HG02943 (cell line): ENCODE measurements around the gene FRMD4A.
A peak's percentile ranks its signal among the peaks of the same experiment; 100 is the strongest.
"Not testable (repeated sequence)": the region's sequence is repeated elsewhere in the genome, so short reads cannot be mapped to it uniquely, and the experiment has no call there.

Experiments
- ATAC-seq: cut with Tn5 transposase; IDR thresholded peaks from one replicate; pipeline ENCODE4 v1.9.1; 2021; ENCODE audit warnings: mild to moderate bottlenecking, low read depth, moderate library complexity; ENCODE audit not compliant: unreplicated experiment

Gene FRMD4A

DNA sequence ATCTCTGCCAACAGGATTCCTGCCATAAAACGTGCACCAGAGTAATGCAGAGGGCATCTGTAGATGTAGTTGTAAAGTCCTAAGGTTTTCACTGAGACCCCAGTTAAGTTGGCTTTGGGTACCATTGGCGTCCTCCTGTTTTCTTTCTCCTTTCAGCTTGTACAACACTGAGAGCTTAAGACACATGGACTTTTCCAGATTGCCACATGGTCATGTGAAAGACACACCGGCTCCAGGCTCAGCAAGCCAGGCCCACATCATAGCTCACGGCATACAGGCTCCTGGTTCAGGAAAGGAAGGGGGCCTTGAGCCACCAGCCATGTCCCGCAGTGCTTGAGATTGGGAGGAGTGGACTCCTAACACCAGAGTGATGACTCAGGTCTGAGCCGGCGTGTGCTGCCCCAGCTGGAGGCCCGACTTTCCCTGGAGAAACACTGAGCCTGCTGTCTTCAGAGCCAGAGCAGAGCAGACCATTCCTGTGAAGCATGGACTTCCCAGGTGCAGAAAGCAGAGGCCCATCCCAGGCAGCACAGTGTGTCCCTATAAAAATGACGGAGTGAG is 491.2 kb downstream of the FRMD4A start:
- ATAC-seq: no peak

DNA sequence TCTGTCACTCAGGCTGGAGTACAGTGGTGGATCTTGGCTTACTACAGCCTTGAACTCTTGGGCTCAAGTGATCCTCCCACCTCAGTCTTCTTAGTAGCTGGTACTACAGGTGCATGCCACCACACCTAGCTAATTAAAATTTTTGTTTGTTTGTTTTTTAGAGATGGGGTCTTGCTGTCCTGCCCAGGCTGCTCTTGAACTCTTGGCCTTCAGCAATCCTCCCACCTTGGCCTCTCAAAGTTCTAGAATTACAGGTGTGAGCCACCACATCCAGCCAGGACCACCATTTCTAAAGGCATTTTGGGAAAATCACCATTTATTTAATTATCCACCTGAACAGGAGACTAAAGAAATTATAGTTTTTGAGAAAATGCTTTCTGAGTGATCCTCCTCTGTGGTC is 491.7 kb downstream of the FRMD4A start:
- no peak for ATAC-seq

DNA sequence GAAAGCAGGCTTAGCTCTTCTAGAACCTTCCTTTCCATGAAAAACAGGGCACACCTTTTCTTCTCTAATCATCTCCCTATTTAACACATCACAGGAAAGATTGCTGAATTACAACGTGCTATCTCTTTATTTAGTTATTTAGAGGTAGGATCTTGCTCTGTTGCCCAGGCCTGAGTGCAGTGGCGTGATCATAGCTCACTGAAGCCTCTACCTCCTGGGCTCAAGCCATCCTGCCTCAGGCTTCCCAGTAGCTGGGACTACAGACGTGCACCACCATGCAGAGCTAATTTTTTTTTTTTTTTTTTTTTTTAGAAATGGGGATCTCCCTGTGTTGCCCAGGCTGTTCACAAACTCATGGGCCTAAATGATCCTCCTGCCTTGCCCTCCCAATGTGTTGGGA is 492.8 kb downstream of the FRMD4A start:
- no peak for ATAC-seq

DNA sequence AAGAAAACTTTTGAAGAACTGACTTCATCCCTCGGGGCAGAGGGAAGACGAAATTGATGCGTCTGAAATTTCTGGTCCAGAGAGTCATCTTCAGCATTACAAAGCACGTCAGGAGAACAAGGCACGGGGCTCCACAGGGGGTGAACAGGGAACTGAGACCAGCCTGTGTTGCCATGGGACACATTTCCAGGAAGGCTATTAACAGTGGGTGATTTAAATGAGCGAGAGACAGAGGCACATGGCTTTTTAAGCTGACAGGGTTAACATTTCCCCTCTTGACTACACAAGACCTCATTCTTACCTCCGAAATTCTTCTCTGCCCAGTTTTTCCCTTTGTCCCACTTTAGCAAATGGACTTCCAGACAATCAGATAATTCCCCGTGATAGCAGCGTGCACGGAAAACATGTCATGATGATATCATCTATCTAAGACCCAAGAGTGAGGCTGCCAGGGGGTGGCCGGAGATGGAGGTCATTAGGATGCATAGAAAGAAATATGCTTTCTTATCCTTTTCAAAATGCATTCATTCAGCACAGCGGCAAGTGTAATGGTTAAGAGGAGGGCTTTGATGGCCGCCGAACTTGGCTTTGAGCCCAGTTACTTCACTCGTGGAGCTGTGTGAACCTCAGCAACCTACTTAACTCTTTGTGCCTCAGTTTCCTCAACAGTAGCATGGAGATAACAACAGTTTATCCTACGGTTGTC is 496.0 kb downstream of the FRMD4A start:
- ATAC-seq: no peak

DNA sequence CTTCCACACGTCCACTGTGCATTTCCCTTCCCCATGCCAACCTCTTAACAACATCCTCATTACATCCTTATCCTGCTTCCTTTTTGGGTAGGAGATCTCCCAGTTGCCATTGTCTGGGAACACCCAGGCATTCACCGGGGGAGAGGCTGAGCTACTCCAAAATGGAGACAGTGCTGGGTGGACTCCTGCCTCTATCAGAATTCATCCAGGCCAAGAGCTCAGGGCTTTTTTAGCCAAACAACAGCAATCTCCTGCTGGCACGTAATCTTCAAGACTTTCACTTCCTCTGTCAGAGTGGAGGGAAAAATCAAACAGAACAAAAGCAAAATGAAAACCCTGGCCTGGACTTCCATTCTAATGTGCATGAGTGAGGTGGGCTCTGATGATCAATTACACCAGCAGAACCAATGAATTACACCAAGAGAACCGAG is 499.0 kb downstream of the FRMD4A start:
- ATAC-seq: peak; percentile 62

DNA sequence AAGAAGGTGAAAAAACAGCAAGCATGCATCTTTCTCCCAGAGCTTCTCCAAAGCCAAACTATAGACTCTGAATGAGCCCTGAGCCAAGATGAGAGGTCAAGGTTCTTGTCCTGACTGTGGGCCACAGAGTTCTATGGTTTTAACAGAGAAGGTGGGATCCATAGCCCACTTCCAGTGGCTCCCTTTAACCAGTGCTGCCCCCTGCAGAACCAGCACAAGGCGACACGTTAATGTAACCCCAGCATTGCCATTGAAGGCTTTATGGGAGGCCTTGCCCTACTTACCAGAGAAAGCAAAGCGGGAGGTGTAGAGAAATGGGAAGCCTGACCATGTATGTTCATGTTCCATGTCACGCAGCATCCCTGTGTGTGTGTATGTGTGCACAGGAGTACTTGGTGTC is 500.3 kb downstream of the FRMD4A start:
- no peak for ATAC-seq

DNA sequence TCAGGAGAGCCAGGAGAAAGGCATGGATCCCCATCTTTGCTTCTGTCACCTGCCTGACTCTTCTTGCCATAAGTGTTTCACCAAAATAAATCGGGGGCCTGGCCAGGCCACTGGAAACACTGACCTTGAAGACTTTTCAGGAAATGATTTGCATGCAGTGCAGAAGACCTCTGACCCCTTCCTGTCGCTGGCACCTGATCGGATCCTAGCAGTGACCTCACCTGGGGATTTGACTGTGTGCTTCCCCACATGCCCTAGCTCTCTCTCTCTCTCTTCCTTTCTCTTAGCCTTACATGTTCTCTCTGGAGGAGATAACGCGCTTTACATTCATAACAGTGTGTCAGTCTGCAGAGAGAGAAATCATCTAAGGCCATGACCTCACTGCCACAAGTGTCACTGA is 500.9 kb downstream of the FRMD4A start:
- ATAC-seq: no peak

DNA sequence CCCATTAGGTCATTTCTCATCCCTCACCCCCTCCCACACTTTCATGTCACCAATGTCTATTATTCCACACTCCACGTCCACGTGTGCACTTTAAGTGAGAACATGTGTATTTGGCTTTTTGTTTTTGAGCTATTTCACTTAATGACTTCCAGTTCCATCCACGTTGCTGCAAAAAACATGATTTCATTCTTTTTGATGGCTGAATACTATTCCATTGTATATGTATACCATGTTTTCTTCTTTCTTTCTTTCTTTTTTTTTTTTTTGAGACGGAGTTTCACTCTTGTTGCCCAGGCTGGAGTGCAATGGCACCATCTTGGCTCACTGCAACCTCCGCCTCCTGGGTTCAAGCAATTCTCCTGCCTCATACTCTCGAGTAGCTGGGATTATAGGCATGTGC is 502.4 kb downstream of the FRMD4A start:
- not testable (repeated sequence) for ATAC-seq

DNA sequence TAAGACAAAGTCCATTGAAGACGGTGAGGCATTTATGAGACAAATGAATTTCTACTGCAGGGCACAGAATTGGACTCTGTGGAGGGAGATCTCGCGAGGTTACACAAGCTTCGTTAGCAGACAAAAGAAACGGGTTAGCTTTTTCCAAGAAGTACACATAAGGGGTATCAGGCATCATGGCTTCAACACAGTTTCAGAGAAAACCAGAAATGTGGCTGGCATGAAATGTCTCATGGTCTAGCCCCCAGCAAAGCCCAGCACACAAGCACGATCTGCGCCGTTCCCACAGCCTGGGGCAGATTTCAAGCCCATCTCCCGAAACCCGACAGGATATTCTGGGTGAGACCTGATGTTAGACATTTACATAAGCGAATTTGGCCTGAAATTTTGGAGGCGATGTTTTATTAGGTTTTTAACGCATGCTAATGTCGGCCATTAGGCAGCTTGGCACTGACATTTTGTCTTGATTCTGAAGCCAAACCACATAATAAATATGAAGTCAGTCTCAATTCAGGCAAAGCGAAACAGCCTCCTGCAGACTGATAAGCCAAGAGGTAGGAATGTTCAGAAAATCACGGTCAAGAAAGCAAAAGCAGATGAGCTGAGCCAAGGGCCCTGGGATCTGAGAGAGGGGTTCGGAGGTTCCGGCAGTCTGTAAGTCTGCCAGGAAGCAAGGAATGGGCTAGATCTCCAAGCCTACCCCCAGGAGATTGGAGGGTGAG is 503.5 kb downstream of the FRMD4A start:
- no peak for ATAC-seq

DNA sequence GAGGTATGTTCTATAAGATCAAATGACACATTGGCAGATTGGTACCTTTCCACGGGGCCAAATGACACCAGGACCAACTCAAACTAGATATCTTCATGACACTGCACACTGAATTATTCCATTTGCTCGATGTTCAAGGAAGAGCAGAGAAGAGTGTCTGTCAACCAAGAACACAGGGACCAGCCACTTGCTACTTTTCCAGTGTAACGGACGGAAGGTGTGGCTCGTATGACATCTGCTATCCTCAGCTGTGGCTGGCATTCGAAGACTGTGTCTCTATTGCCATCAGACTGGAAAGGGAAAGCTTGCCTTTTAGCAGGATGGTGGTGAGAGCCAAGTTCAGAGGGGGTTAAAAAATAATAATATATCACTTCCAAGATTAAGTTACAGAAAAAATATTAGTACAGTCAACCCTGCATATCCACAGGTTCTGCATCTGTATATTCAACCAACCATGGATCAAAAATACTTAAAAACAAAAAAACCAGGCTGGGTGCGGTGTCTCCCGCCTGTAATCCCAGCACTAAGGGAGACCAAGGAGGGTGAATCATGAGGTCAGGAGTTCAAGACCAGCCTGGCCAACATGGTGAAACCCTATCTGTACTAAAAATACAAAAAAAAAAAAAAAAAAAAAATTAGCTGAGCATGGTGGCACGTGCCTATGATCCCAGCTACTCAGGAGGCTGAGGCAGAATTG is 506.9 kb downstream of the FRMD4A start:
- no peak for ATAC-seq

DNA sequence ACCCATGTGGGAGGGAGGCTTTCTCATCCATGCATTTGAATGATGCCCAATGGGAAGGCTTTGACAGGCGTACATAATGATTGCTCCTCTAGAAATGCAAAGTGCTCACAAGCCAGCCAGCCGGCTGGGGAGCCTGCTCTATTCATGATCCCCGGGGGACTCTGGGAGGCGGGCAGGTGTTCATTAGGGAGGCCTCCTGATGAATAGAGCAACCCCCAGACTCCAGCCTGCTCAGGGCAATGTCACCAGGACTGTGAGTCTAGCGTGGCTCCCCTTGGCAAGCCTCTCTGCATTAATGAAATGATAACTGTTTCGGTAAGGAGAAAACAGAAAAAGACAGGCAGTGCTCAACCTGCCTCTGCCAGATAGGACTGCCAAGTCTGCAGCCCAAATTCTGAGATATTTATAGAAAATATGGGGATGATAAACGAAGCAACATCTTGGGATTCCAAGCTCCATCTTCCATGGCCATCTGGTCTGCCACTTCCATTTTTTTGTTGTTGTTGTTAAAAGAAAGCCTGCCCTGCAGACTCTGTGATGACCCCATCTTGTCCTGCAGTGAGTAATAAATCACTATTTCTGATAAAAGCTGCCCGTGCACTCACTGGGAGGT is 507.5 kb downstream of the FRMD4A start:
- no peak for ATAC-seq

DNA sequence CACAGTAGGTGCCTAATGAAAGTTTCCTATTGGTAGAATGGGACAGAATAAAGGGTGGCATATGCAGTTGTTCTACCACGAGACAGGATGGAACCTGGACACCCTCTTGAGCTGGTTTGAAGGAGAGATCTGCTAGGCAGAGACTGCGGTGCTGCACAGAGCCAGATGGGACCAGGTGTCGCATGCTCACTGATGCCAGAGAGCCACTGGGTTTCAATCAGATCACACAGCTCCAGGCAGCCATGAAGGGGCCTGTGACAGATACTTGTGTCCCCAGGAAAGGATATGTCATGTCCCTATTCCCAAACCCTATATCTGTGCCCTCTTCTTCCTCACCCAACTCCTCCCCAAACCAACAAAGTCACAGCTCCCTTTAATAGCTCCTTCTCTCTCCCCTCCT is 508.2 kb downstream of the FRMD4A start:
- no peak for ATAC-seq

DNA sequence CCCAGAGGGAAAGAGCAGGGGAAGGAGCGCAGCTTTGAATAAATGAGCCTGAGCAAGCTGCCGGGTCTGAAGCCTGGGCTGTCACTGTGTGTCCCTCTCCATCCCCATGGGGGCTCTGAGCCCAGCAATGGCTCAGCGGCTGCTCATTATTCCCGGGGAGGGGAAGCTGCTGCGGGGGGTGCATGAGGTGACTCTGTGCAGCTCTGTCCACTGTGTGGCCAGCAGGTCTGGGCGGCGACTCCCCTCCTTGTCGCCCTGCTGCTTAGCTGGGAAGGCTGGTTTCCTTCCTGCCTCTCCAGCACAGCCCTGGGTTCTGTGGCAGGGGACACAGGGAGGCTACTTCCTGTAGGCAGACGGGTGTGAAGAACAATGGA is 509.8 kb downstream of the FRMD4A start:
- no peak for ATAC-seq

DNA sequence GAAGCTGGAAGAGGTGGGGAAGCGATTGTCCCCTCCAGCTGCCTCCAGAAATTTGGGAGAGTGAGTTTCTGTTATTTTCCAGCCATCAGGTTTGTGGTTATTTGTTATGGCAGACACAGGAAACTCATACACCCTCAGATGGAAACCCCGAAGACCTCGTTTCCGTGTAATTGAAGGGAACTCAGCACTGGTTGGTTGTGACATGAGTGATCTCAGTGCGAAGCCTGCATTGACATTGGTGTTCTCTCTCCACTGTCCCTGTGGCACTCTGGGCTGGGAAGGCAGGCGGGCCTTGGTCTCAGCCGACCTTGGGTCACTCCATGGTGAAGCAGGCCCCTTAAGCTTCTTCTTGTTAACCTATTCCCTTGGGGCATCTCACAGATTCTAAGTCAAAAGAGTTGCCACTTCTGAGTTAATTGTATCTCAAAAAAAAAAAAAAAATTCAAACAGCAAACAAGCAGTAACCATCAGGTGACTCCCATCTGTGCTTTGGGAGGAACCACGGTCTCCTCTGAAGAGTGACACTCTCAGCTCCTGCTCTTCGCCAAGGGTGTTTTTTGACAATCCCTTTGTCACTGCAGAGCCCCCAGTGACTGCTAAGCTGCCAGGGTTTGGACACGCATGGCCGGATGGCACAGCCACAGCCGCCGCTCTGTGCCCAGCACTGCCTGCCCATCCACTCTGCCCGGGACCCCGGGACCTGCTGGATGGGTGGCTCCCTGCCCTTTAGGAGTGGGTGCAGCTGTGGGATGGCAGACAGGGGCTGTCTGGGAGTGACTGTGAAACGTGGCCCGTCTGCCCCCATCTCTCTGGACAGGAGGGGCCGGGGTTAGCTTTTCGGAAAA is 510.4 kb downstream of the FRMD4A start:
- ATAC-seq: no peak

DNA sequence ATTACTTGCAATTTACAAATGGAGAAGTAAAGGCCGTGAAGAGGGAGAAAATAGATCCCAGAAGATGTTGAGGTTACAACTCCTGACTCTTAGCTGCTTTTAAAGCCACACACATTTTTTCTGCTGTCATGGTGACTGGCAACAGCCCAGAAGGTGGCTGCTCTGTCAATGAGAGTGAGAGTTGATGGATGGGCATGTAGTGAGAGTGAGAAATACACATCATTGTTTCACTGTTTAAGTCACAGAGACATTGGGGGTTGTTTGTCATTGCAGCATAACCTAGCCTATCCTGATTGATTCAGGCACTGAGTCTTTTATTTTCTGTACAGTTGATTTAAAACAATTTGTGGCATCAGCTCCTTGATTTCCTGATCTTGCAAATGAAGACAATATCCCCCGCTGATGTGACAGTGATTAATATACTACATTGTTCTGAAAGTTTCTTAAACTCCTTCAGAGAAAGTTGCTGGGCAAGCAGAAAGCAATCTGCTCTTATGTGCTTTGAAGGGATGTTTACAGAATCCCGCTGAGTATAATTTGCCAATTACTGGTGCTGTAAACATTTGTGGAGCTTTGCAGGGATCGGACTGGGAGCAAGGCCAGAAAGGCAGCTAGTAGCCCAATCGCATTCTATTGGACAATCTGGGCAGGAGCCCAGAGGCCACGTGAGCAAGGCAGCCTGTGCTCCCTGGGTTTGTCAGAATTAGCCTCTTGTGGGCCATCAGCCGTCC is 514.4 kb downstream of the FRMD4A start:
- ATAC-seq: no peak

DNA sequence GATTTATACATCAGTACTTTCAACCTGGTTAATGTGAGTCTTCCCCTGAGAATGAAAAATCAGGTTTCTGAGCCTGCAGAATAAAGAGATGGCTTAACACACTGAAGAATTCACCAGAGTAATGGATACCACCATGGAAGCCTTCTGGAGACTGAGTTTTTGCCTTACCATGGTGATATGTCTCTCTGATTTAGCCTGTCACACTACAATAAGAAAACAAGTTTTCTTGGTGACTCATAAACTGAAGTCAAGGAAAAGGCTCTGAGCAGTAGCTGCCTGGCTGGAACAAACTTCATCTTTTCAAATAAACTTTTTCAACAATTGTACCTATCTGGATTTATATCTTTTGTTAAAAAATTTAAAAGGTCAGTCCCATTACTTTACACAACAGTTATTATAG is 515.0 kb downstream of the FRMD4A start:
- no peak for ATAC-seq

DNA sequence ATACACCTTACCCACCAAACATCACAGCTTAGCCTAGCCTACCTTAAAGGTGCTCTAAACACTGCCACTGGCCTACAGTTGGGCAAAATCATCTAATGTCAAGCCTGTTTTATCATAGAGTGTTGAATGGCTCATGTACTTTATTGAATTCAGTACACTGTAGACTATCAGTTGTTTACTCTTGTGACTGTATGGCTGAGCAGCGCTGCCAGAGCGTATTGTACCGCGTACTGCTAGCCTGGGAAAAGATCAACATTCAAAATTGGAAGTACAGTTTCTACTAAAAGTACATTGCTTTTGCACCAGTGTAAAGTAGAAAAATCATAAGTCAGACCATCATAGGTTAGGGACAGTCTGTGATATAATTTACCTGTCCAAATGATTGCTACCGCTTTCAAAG is 517.2 kb downstream of the FRMD4A start:
- ATAC-seq: no peak

DNA sequence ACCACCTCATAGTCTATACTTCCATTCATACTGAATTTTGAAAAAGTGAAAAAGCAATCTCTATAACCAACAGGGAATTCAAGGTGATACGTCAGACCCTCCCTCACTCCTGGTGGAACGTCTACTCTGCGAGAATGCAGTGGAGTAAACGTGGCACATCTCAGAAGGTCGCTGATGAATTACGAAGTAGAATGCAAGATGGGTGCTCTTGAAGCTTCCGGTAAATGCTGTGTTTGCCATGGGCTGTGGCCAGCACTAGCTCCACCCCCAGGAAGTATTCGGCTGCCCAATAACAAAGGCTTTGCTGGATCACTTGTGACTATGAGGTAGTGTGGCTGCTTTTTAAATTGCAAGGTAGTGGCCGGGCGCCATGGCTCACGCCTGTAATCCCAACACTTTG is 517.9 kb downstream of the FRMD4A start:
- no peak for ATAC-seq

DNA sequence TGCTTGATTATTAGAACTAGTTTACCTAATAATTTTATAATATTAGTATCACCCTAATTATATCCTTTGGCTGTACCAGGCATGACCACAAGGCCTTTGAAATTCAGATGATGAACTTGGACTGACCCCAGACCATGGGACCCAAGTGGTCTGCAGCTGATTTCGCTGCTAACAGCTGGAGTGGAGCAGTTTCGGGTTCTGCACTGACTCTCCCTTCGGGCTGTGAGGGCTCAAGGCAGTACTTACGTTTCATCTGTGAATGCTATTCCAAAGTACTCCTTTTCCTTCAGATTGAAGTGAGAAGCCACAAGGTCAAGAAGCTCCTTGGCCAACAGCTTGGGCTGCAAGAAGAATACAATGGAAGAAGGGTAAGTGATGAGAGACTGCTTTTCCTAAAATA is 520.2 kb downstream of the FRMD4A start:
- no peak for ATAC-seq
